ENCODE data around the gene PSG2. TPM values are rescaled to one million over a fixed set of nuclear protein-coding genes. Genes with fewer than 3 reads are reported as not detected.
"Not testable (repeated sequence)": the region's sequence is repeated elsewhere in the genome, so short reads cannot be mapped to it uniquely, and the experiment has no call there.

PSG2 gene
- total RNA-seq, 1 donor from 2014 or later, result not detected

DNA sequence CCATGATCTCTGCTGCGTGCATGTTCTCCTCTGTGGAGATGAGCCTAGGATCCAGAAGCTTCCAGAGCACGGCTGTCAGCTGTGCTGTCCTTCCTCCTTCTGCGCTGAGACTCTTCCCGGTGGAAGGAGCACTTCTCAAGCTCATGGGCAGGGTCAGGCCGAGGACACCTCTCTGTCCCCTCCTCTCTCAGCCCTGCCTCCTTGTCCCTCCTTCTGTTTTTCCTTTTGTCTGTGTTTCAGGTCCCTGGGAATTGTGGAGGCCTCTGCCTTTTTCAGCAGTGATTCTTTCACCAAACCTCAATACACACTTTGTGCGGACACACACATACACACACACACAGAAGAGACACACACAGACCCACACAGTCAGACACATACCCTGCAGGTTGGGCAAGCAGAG lies 56.1 kb downstream of the PSG2 start, which contains the start of gene PSG11:
Gene PSG11 (minus strand): TSS at position 101 of the 400 bp plus-strand sequence. CDS start 97 bp downstream, at position 4.
- H3F3A ChIP-seq (ENCODE audit: low read depth); H3K27ac ChIP-seq; H3K4me2 ChIP-seq; H3K36me3 Mint-ChIP-seq; H3K27me3 ChIP-seq; H4K20me1 ChIP-seq (ENCODE audit: low read depth); H3K79me2 ChIP-seq (ENCODE audit: low read depth); H3K9me3 ChIP-seq (ENCODE audit: low read depth); H3K27ac Mint-ChIP-seq; H3K9ac ChIP-seq; H2AFZ ChIP-seq (replicated peaks); H3K4me3 Mint-ChIP-seq; DNase-seq (ENCODE audit: low spot score); H3K4me3 ChIP-seq; H3K27me3 Mint-ChIP-seq (ENCODE audit: insufficient read depth, low read depth); H3K4me1 Mint-ChIP-seq; H3K36me3 ChIP-seq; H3K4me1 ChIP-seq: not testable (repeated sequence)
- peaks cover 55% of the 10 kb centered on the region for H3K9me3 Mint-ChIP-seq

- peaks cover 44% of the 10 kb centered on the region for H3K9me3 Mint-ChIP-seq
- not testable (repeated sequence) for H4K20me1 ChIP-seq (ENCODE audit: low read depth)
These were observed 60.4 kb downstream of the PSG2 start for GRCh38 chr19:43022098-43022497.

DNA sequence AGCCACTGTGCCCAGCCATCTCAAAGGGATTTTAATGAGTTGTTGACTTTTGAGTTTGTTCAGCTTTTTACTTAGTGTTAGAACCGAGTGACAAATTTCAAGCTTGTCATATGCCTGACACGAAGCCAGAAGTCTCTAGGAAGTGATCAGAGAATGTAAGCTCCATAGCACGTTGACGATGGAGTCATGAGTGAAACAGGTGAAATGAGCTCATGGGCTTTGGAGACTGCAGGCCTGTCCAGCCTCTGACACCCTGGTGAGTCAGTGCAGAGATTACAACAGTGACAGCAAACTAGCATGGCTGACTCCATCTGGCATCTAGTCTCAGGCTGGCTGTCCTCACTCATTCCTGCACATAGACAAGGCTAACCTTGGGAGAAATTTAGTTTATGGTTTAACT lies 60.9 kb downstream of the PSG2 start:
- not testable (repeated sequence) for DNase-seq (ENCODE audit: low spot score); H3K4me2 ChIP-seq; H4K20me1 ChIP-seq (ENCODE audit: low read depth)

More at GRCh38 chr19:43022098-43022497, 60.4 kb downstream of the PSG2 start:
- H3K36me3 ChIP-seq; H3K79me2 ChIP-seq (ENCODE audit: low read depth); H3K27ac Mint-ChIP-seq; H3F3A ChIP-seq (ENCODE audit: low read depth); H2AFZ ChIP-seq (replicated peaks); H3K4me2 ChIP-seq; H3K4me1 Mint-ChIP-seq; H3K27me3 Mint-ChIP-seq (ENCODE audit: insufficient read depth, low read depth); DNase-seq (ENCODE audit: low spot score); H3K4me3 ChIP-seq; H3K27me3 ChIP-seq; H3K36me3 Mint-ChIP-seq; H3K9me3 ChIP-seq (ENCODE audit: low read depth); H3K27ac ChIP-seq; H3K9ac ChIP-seq; H3K4me3 Mint-ChIP-seq; H3K4me1 ChIP-seq: not testable (repeated sequence)

DNA sequence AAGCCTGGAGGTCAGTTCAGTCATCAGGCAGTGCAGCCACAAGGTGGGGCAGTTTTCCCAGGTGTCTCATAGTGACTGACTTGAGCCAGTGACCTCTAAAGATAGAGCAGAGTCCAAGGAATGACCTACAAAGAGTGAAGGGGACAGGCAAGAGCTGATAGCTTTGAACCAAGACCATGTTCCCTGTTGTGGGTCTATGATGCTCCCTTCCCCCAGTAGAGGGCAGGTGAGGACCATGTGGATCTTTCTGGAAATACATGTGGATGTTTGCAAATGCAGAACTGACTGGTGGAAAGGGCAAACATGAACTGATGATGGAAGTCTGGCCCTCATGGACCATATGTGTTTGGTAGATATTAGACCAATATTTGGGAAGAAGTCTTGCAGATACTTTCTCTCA lies 62.9 kb downstream of the PSG2 start:
- H3K27ac Mint-ChIP-seq; H3K9ac ChIP-seq; H3K9me3 ChIP-seq (ENCODE audit: low read depth); H3K4me1 ChIP-seq; H2AFZ ChIP-seq (replicated peaks); H3F3A ChIP-seq (ENCODE audit: low read depth); H3K4me3 Mint-ChIP-seq; H3K4me1 Mint-ChIP-seq; H3K79me2 ChIP-seq (ENCODE audit: low read depth); H3K27ac ChIP-seq; H3K36me3 Mint-ChIP-seq; H3K4me3 ChIP-seq; H3K36me3 ChIP-seq; H3K4me2 ChIP-seq; H3K27me3 Mint-ChIP-seq (ENCODE audit: insufficient read depth, low read depth); DNase-seq (ENCODE audit: low spot score); H4K20me1 ChIP-seq (ENCODE audit: low read depth); H3K27me3 ChIP-seq: not testable (repeated sequence)
- H3K9me3 Mint-ChIP-seq, result peaks cover 33% of the 10 kb centered on the region

More for the DNA sequence above, 60.9 kb downstream of the PSG2 start:
- H3K4me1 ChIP-seq; H3K27ac ChIP-seq; H3K36me3 Mint-ChIP-seq; H3K9me3 ChIP-seq (ENCODE audit: low read depth); H2AFZ ChIP-seq (replicated peaks); H3F3A ChIP-seq (ENCODE audit: low read depth); H3K4me1 Mint-ChIP-seq; H3K27me3 Mint-ChIP-seq (ENCODE audit: insufficient read depth, low read depth); H3K27ac Mint-ChIP-seq; H3K4me3 Mint-ChIP-seq; H3K4me3 ChIP-seq; H3K36me3 ChIP-seq; H3K9ac ChIP-seq; H3K79me2 ChIP-seq (ENCODE audit: low read depth); H3K27me3 ChIP-seq: not testable (repeated sequence)
- peaks cover 44% of the 10 kb centered on the region for H3K9me3 Mint-ChIP-seq

Other genes starting within 250 kb of the PSG2 start
- not detected in 2 replicates for gene PSG1, start 203.0 kb downstream of the PSG2 start, total RNA-seq (ENCODE audit: low replicate concordance)
- gene PSG6, start 164.8 kb downstream of the PSG2 start, total RNA-seq (ENCODE audit: low replicate concordance), result not detected in 2 replicates
- not detected in 2 replicates for gene PSG7, start 145.5 kb downstream of the PSG2 start, total RNA-seq (ENCODE audit: low replicate concordance)
- gene PSG11, start 56.2 kb downstream of the PSG2 start, total RNA-seq (ENCODE audit: low replicate concordance), result not detected in 2 replicates
- gene PSG5, start 103.8 kb upstream of the PSG2 start, total RNA-seq (ENCODE audit: low replicate concordance), result not detected in 2 replicates
- not detected in 2 replicates for gene PSG4, start 122.9 kb upstream of the PSG2 start, total RNA-seq (ENCODE audit: low replicate concordance)
- gene PSG9, start 186.8 kb upstream of the PSG2 start, total RNA-seq (ENCODE audit: low replicate concordance), result not detected in 2 replicates

Data from neural progenitor cell (in vitro differentiated cells).